Measurements from ENCODE around the gene SYT17.
A peak's percentile ranks its signal among the peaks of the same experiment; 100 is the strongest.

SYT17 gene

GRCh38 chr16:19167710-19168370 lies at the start of gene SYT17:
TSS of gene SYT17 (plus strand) at chr16:19168240. CDS start at chr16:19168647, 407 bp downstream.
- DNase-seq: peak; percentile 26

GRCh38 chr16:19118938-19119431 lies 49.1 kb upstream of the SYT17 start:
- no peak for DNase-seq

GRCh38 chr16:19119564-19119963 lies 48.5 kb upstream of the SYT17 start:
- DNase-seq: no peak

GRCh38 chr16:19123535-19124178 lies 44.4 kb upstream of the SYT17 start:
- DNase-seq: peak; percentile 50

GRCh38 chr16:19126300-19126699 lies 41.7 kb upstream of the SYT17 start:
- no peak for DNase-seq

- DNase-seq: no peak
These were observed 40.8 kb upstream of the SYT17 start for GRCh38 chr16:19127205-19127604.

GRCh38 chr16:19127674-19128131 lies 40.3 kb upstream of the SYT17 start:
- DNase-seq: no peak

GRCh38 chr16:19128454-19129200 lies 39.4 kb upstream of the SYT17 start:
- no peak for DNase-seq

- DNase-seq: no peak
These were observed 37.7 kb upstream of the SYT17 start for GRCh38 chr16:19130385-19130784.

- no peak for DNase-seq
These were observed 36.9 kb upstream of the SYT17 start for GRCh38 chr16:19130852-19131824.

- no peak for DNase-seq
These were observed 36.2 kb upstream of the SYT17 start for GRCh38 chr16:19131825-19132218.

- DNase-seq: no peak
These were observed 35.8 kb upstream of the SYT17 start for GRCh38 chr16:19132255-19132654.

- no peak for DNase-seq
These were observed 35.1 kb upstream of the SYT17 start for GRCh38 chr16:19132898-19133297.

GRCh38 chr16:19133600-19133999 lies 34.4 kb upstream of the SYT17 start:
- no peak for DNase-seq

GRCh38 chr16:19135201-19135842 lies 32.7 kb upstream of the SYT17 start:
- no peak for DNase-seq

GRCh38 chr16:19135896-19136438 lies 32.1 kb upstream of the SYT17 start:
- peak; percentile 28 for DNase-seq

GRCh38 chr16:19136549-19137196 lies 31.4 kb upstream of the SYT17 start:
- DNase-seq: no peak

GRCh38 chr16:19137201-19138128 lies 30.6 kb upstream of the SYT17 start:
- no peak for DNase-seq

GRCh38 chr16:19138601-19139000 lies 29.4 kb upstream of the SYT17 start:
- DNase-seq: peak; percentile 68

Data from NCI-H2029 treated with DMSO at 0.1 percent for 48 hours (cell line).